Keratinocyte (primary cell): ENCODE results near the gene FHOD3. TPM values are rescaled to one million over a fixed set of nuclear protein-coding genes. Genes with fewer than 3 reads are reported as not detected.

Experiments
- DNase-seq: peaks from one replicate; pipeline ENCODE4 v3.0.0-alpha.2; 2011; ENCODE audit warnings: low read depth, missing footprints, low spot score
- FAIRE-seq: peaks from 2 replicates; lab custom pipeline; 2011; peaks lifted over from hg19 to GRCh38; lab: Jason Lieb, UNC
- H2AFZ ChIP-seq: 2 replicates; pipeline ENCODE4 v1.6.0; 2012; ENCODE audit warnings: low read length, control low read depth, inconsistent platforms; ENCODE audit not compliant: control insufficient read depth
- H3K27ac ChIP-seq: 2 replicates; pipeline ENCODE4 v1.5.1; 2011; ENCODE audit warnings: low read length; ENCODE audit not compliant: control insufficient read depth, insufficient read depth
- H3K27me3 ChIP-seq: 3 replicates; pipeline ENCODE4 v1.6.0; 2011; ENCODE audit warnings: low read length; ENCODE audit not compliant: control insufficient read depth, insufficient read depth; ENCODE audit errors: extremely low read depth
- H3K36me3 ChIP-seq, 2 experiments: 2 replicates in 1 of 2; 3 replicates in 1 of 2; pipeline ENCODE4 v1.5.1; 2011; ENCODE audit warnings: low read length in 2 of 2, mild to moderate bottlenecking in 1 of 2; ENCODE audit not compliant: control insufficient read depth in 2 of 2, insufficient read depth in 2 of 2; ENCODE audit errors: extremely low read depth in 1 of 2
- H3K4me1 ChIP-seq: 3 replicates; pipeline ENCODE4 v1.5.1; 2011; ENCODE audit warnings: low read length; ENCODE audit not compliant: control insufficient read depth, insufficient read depth; ENCODE audit errors: extremely low read depth
- H3K4me2 ChIP-seq: 3 replicates; pipeline ENCODE4 v1.6.0; 2011; ENCODE audit warnings: low read depth, low read length; ENCODE audit not compliant: control insufficient read depth, insufficient read depth; ENCODE audit errors: extremely low read depth
- H3K4me3 ChIP-seq, 3 experiments: fragments of 200-600 bp in 1 of 3; sonication (generic) in 1 of 3; 2 replicates in 2 of 3; 3 replicates in 1 of 3; pipeline ENCODE4 v1.5.1; 2011 to 2016; ENCODE audit warnings: low read length in 3 of 3, mild to moderate bottlenecking in 3 of 3, control low read depth in 2 of 3, inconsistent platforms in 1 of 3, low read depth in 1 of 3, mixed read lengths in 1 of 3, mixed run types in 1 of 3, moderate library complexity in 1 of 3; ENCODE audit not compliant: control insufficient read depth in 2 of 3, insufficient read depth in 2 of 3; ENCODE audit errors: extremely low read depth in 1 of 3
- H3K79me2 ChIP-seq: 2 replicates; pipeline ENCODE4 v1.6.0; 2012; ENCODE audit warnings: low read length; ENCODE audit not compliant: control insufficient read depth, insufficient read depth
- H3K9ac ChIP-seq: 3 replicates; pipeline ENCODE4 v1.6.0; 2011; ENCODE audit warnings: low read length; ENCODE audit not compliant: control insufficient read depth, insufficient read depth; ENCODE audit errors: extremely low read depth
- H3K9me1 ChIP-seq: 3 replicates; pipeline ENCODE4 v1.6.0; 2011; ENCODE audit warnings: low read length; ENCODE audit not compliant: control insufficient read depth, insufficient read depth; ENCODE audit errors: extremely low read depth
- H3K9me3 ChIP-seq: 2 replicates; pipeline ENCODE4 v1.5.1; 2012; ENCODE audit warnings: low read depth, low read length; ENCODE audit not compliant: control insufficient read depth
- H4K20me1 ChIP-seq: 3 replicates; pipeline ENCODE4 v1.6.0; 2011; ENCODE audit warnings: low read length; ENCODE audit not compliant: control insufficient read depth, insufficient read depth; ENCODE audit errors: extremely low read depth
- EZH2 ChIP-seq: IDR thresholded peaks from one replicate; pipeline ENCODE4 v1.6.1; 2012; ENCODE audit warnings: inconsistent platforms, mild to moderate bottlenecking, low read length, moderate library complexity
- dilution Hi-C: fragments of 300-500 bp; cut with MboI; formaldehyde crosslinking; loops from one replicate; pipeline ENCODE4 v1.7.0; 2020; ENCODE audit warnings: low sequenced_read_pairs; ENCODE audit not compliant: extremely low pct_ligation_motif_present
- polyA plus RNA-seq, 5 experiments: library from polyadenylated mRNA; depleted of rRNA in 3 of 5; stranded (reverse) in 3 of 5; stranded (forward) in 1 of 5; unstranded in 1 of 5; fragments of >200 nt; gene quantifications; 1 replicate in 1 of 5; 2 replicates in 3 of 5; 3 replicates in 1 of 5; pipeline versions ENCODE4 v1.2.1 to v1.2.3, GENCODE V29; 2011 to 2012; ENCODE audit warnings: missing spikeins in 2 of 5, low read depth in 1 of 5, low replicate concordance in 1 of 5
- TF ChIP-seq, protein P1 (sequence below), 3 experiments: IDR thresholded peaks in 1 of 3; conservative IDR thresholded peaks in 1 of 3; optimal IDR thresholded peaks in 1 of 3; 2 replicates in 2 of 3; 3 replicates in 1 of 3; pipeline versions ENCODE3 to v1.5.1; 2011; ENCODE audit warnings: low read length in 3 of 3, mild to moderate bottlenecking in 3 of 3, moderate library complexity in 2 of 3, control low read depth in 1 of 3, inconsistent platforms in 1 of 3; ENCODE audit not compliant: insufficient read depth in 2 of 3; ENCODE audit errors: extremely low read depth in 1 of 3

The FHOD3 gene
- polyA plus RNA-seq, 1 donor (not counting 4 experiments of a cell fraction or from before 2014, with no cell fraction given), result 7.7 TPM

DNA sequence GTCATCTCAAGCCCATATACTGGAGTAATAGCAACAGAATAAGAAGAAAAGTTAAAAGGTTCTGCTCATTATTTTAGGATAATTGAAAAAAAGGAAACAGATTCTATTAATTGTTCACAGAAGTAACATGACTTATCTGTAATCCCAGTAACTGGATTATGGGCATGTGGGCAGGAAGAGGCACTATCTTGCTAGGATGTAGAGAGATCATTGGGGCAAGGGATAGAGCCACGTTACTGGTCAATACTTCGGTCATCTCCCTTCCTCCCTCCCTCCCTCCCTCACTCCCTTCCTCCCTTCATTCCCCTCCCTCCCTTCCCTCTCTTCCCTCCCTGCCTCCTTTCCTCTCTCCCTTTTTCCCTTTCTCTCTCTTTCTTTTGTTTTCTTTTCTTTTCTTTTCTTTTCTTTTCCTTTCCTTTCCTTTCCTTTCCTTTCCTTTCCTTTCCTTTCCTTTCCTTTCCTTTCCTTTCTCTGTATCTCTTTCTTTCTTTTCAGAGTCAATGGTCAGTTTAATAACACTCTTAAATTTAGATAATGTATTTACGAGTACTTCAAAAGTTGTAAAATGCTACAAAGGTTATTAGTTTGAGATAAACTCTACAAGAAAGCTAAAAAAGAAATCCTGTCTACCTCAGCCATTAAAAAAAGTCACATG, 82.8 kb downstream of the FHOD3 start:
- Histone ChIP-seq H2AFZ (no peak overlapping the region), H3K79me2 (no peaks in the 10 kb centered on the region), H3K4me2 (no peak overlapping the region), H3K4me1 (no peaks in the 10 kb centered on the region), H3K27me3 (no peaks in the 10 kb centered on the region), H4K20me1 (no peaks in the 10 kb centered on the region), H3K36me3 (no peaks in the 10 kb centered on the region), H3K4me3 (no peak overlapping the region), H3K9me1 (no peaks in the 10 kb centered on the region), H3K27ac (no peak overlapping the region), H3K9ac (no peak overlapping the region), H3K9me3 (no peaks in the 10 kb centered on the region)
- dilution Hi-C loops, result no loop called here
- DNase-seq (no peak), FAIRE-seq (no peak)
- TF ChIP-seq, protein P1, sequence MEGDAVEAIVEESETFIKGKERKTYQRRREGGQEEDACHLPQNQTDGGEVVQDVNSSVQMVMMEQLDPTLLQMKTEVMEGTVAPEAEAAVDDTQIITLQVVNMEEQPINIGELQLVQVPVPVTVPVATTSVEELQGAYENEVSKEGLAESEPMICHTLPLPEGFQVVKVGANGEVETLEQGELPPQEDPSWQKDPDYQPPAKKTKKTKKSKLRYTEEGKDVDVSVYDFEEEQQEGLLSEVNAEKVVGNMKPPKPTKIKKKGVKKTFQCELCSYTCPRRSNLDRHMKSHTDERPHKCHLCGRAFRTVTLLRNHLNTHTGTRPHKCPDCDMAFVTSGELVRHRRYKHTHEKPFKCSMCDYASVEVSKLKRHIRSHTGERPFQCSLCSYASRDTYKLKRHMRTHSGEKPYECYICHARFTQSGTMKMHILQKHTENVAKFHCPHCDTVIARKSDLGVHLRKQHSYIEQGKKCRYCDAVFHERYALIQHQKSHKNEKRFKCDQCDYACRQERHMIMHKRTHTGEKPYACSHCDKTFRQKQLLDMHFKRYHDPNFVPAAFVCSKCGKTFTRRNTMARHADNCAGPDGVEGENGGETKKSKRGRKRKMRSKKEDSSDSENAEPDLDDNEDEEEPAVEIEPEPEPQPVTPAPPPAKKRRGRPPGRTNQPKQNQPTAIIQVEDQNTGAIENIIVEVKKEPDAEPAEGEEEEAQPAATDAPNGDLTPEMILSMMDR (optimal IDR thresholded peaks at IDR 0.05 in 1 of 3, IDR thresholded peaks at IDR 0.05 in 1 of 3, conservative IDR thresholded peaks at IDR 0.05 in 1 of 3; ENCODE audit: extremely low read depth in 1 of 3, insufficient read depth in 2 of 3, low read length in 3 of 3), result no peak
- TF ChIP-seq EZH2, result no peak

DNA sequence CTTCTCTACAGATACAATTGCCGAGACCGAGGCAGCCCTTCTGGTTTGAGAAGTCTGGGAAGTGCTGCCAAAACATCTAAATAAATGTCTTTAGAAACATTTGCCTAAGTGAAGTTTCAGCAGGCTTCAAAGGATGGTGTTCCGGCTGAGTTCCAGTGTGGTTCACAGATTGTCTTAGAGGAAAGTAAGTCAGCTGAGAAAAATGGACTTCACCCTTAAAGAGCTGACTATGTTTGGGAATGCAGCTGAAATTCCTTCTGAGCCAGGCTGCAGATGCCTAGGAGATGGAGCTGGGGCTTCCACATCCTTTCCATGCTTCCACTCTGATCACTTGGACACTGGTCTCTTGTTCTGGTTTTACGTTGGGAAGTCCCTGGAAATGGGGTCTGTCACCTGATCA, 83.6 kb downstream of the FHOD3 start:
- TF ChIP-seq, protein P1 (optimal IDR thresholded peaks at IDR 0.05 in 1 of 3, IDR thresholded peaks at IDR 0.05 in 1 of 3, conservative IDR thresholded peaks at IDR 0.05 in 1 of 3; ENCODE audit: extremely low read depth in 1 of 3, insufficient read depth in 2 of 3, low read length in 3 of 3), result no peak
- no peak for TF ChIP-seq EZH2
- Histone ChIP-seq H3K4me1 (peaks cover 5% of the 10 kb centered on the region), H3K9me3 (no peaks in the 10 kb centered on the region), H3K79me2 (no peaks in the 10 kb centered on the region), H3K27me3 (no peaks in the 10 kb centered on the region), H3K36me3 (no peaks in the 10 kb centered on the region), H3K27ac (no peak overlapping the region), H3K9ac (no peak overlapping the region), H2AFZ (no peak overlapping the region), H3K4me2 (no peak overlapping the region), H4K20me1 (no peaks in the 10 kb centered on the region), H3K9me1 (no peaks in the 10 kb centered on the region), H3K4me3 (no peak overlapping the region)
- dilution Hi-C loops, result no loop called here
- DNase-seq (no peak), FAIRE-seq (no peak)
